Activated naive CD4-positive, alpha-beta T cell treated with anti-CD3 and anti-CD28 coated beads, Interleukin-2, amount 10 ng/mL, durations not matched to agents 7 days and 5 days (primary cell): ENCODE data around the gene RBM7.

ENCODE experiments used
- CTCF ChIA-PET: fragments of 350-600 bp; sonication (Branson Sonifier 250); formaldehyde crosslinking; loops from one replicate; lab custom pipeline; 2021; ENCODE audit warnings: antibody characterized with exemption; lab: Charles Lee
- DNase-seq: peaks from one replicate; pipeline ENCODE4 v3.0.0-alpha.2; 2020
- H3K27ac Mint-ChIP-seq: one replicate; pipeline ENCODE4 v1.8.0; 2021; ENCODE audit warnings: mild to moderate bottlenecking, moderate library complexity, mixed read lengths
- H3K27me3 Mint-ChIP-seq: one replicate; pipeline ENCODE4 v1.8.0; 2021; ENCODE audit warnings: mild to moderate bottlenecking, mixed read lengths
- H3K36me3 Mint-ChIP-seq: one replicate; pipeline ENCODE4 v1.8.0; 2021; ENCODE audit warnings: mixed read lengths
- H3K4me1 Mint-ChIP-seq: one replicate; pipeline ENCODE4 v1.8.0; 2021; ENCODE audit warnings: mixed read lengths
- H3K4me3 Mint-ChIP-seq: one replicate; pipeline ENCODE4 v1.8.0; 2021; ENCODE audit warnings: mild to moderate bottlenecking, moderate library complexity, mixed read lengths
- H3K9me3 Mint-ChIP-seq: one replicate; pipeline ENCODE4 v1.8.0; 2021; ENCODE audit warnings: mixed read lengths

The RBM7 gene

DNA sequence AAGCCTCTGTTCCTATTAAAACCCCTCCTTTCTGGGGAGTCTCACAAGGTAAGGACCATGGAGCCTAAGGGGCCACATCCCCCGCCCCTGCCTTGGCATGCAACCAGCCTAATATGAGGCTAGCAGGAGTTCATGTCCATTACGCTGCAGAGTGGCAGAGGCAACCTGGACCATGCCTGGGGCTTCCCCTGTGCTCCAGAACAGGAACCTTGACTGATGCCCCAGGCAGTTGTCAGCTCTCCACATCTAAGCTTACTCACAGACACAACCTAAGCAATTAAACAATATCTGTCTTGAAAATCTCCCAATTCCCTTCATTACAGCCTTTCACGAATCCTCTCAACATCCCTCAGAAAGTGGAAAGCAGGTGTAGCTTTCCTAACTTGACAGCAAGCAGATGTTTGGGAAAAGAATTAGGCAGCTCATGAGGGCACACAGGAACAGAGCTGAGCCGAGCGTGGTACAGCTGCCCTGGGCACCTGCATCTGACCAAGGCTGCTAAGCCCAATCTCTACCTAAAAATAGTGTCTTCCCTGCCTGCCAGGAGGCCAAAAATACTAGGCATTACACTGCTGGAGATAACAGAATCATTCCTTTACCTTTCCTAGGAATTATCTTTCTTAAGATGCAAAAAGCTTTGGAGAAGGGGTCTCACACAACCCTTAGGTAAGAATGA is 20.9 kb upstream of the RBM7 start:
- H3K4me1 Mint-ChIP-seq = peaks cover 5% of the 10 kb centered on the region
- H3K9me3 Mint-ChIP-seq = no peaks in the 10 kb centered on the region
- H3K27me3 Mint-ChIP-seq = no peaks in the 10 kb centered on the region
- no peaks in the 10 kb centered on the region for H3K36me3 Mint-ChIP-seq
- no peak overlapping the region for H3K4me3 Mint-ChIP-seq
- H3K27ac Mint-ChIP-seq = no peak overlapping the region
- CTCF ChIA-PET = interaction anchor here (1.6 to 1.7 kb wide), 2 partner anchors 16 to 39 kb away, joined by 3 read pairs; no protein-coding TSS in a partner anchor
- no peak for DNase-seq

- CTCF ChIA-PET = no interaction called here
- Mint-ChIP-seq H3K27me3 (no peaks in the 10 kb centered on the region), H3K9me3 (no peaks in the 10 kb centered on the region), H3K4me1 (peaks cover 5% of the 10 kb centered on the region), H3K36me3 (no peaks in the 10 kb centered on the region), H3K27ac (no peak overlapping the region), H3K4me3 (no peak overlapping the region)
- no peak for DNase-seq
Observed at GRCh38 chr11:114382509-114382908, 18.0 kb upstream of the RBM7 start.

- no peak for DNase-seq
- Mint-ChIP-seq H3K9me3 (no peaks in the 10 kb centered on the region), H3K27ac (no peak overlapping the region), H3K4me3 (no peak overlapping the region), H3K36me3 (no peaks in the 10 kb centered on the region), H3K27me3 (no peaks in the 10 kb centered on the region), H3K4me1 (peaks cover 5% of the 10 kb centered on the region)
- CTCF ChIA-PET = no interaction called here
Observed at GRCh38 chr11:114384487-114384886, 16.0 kb upstream of the RBM7 start.

DNA sequence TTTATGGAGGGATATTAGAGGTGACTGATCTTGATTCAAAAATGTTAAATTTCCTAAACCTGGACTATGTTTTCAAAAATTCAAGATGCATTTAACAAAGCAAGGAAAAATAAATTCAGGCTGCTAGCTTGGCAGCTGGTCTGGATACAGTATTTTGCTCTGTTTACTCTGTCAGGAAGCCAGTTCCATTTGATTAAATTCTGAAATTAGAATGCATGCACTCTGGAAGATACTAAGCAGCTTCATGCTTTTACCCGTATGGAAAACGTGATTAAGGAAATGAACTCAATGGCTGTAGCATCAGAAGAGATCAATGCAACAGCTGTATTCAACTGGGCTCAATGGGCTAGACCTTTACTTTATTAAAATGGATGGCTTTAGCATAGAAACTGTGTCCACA is 14.3 kb upstream of the RBM7 start:
- Mint-ChIP-seq H3K9me3 (no peaks in the 10 kb centered on the region), H3K36me3 (no peaks in the 10 kb centered on the region), H3K4me3 (no peak overlapping the region), H3K27ac (no peak overlapping the region), H3K4me1 (no peaks in the 10 kb centered on the region), H3K27me3 (no peaks in the 10 kb centered on the region)
- CTCF ChIA-PET = interaction anchor here (0.8 kb wide), 1 partner anchor 45 kb away, joined by 3 read pairs; no protein-coding TSS in a partner anchor
- no peak for DNase-seq

DNA sequence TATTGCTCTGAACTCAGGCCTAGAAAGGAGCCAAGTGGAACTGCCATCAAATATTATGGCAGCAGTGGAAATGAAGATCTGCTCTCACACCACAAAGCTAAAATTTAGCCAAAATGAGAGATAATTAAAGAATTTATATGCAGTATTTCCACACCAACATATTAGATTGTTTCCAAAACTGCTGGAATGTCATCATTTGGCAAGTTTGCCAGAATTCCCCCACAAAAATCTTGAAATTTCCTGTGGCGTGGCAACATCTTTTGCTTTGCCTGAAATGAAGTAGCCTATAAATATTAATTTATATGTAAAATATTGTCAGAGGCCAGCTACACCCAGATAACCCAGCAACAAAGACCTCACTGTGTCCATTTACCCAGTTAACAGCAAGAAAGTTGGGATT is 13.9 kb upstream of the RBM7 start:
- DNase-seq = no peak
- no peaks in the 10 kb centered on the region for H3K4me1 Mint-ChIP-seq
- no peaks in the 10 kb centered on the region for H3K36me3 Mint-ChIP-seq
- no peaks in the 10 kb centered on the region for H3K27me3 Mint-ChIP-seq
- CTCF ChIA-PET = interaction anchor here (0.8 kb wide), 1 partner anchor 46 kb away, joined by 3 read pairs; no protein-coding TSS in a partner anchor
- H3K4me3 Mint-ChIP-seq = no peak overlapping the region
- no peak overlapping the region for H3K27ac Mint-ChIP-seq
- H3K9me3 Mint-ChIP-seq = no peaks in the 10 kb centered on the region

- Mint-ChIP-seq H3K4me1 (peaks cover 3% of the 10 kb centered on the region), H3K4me3 (no peak overlapping the region), H3K27ac (no peak overlapping the region), H3K36me3 (peaks cover 5% of the 10 kb centered on the region), H3K9me3 (no peaks in the 10 kb centered on the region), H3K27me3 (peaks cover 14% of the 10 kb centered on the region)
- CTCF ChIA-PET = interaction anchor here (0.7 to 1.4 kb wide), 2 partner anchors 53 to 222 kb away, joined by 3 read pairs; no protein-coding TSS in a partner anchor
- no peak for DNase-seq
Observed at GRCh38 chr11:114392735-114393667, 7.5 kb upstream of the RBM7 start.

GRCh38 chr11:114395736-114396135 is 4.7 kb upstream of the RBM7 start:
- DNase-seq = no peak
- Mint-ChIP-seq H3K4me3 (no peak overlapping the region), H3K27me3 (peaks cover 18% of the 10 kb centered on the region), H3K36me3 (peaks cover 15% of the 10 kb centered on the region), H3K9me3 (no peaks in the 10 kb centered on the region), H3K4me1 (peaks cover 16% of the 10 kb centered on the region), H3K27ac (no peak overlapping the region)
- CTCF ChIA-PET = interaction anchor here (0.9 to 1.9 kb wide), 3 partner anchors 16 to 55 kb away, joined by 3 to 8 read pairs (median 3); no protein-coding TSS in a partner anchor

GRCh38 chr11:114396916-114397315 is 3.5 kb upstream of the RBM7 start:
- DNase-seq = no peak
- Mint-ChIP-seq H3K27ac (no peak overlapping the region), H3K36me3 (peaks cover 18% of the 10 kb centered on the region), H3K4me3 (no peak overlapping the region), H3K9me3 (no peaks in the 10 kb centered on the region), H3K4me1 (peaks cover 17% of the 10 kb centered on the region), H3K27me3 (peaks cover 18% of the 10 kb centered on the region)
- CTCF ChIA-PET = no interaction called here

DNA sequence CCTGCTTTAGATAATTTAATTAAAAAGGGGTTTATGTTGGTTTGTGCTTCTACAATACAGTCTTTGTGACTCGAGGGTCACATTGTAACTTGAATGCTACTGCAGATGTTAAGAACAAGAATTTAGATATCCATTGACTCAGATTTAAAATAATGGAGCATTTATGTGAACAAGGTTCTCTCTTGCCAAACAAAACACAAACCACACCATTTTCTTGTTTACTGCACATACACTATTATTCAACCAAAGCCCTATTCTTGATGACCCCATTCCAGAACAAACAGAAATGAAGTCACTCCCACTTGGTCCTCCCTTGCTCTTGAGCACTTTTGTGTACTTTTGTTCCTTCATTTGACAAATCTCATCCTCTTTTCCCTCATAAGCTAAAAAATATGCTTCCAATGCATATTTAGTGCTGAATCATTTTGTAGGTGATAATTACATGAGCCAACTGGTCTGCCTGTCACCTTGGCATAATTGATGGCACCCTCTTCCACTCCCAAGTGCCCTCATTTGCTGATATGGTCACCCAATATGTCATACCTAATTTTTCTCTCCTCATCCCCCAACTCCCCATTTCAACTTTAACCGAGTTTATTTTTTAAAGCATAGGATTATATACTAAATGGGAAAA is 3.0 kb upstream of the RBM7 start:
- peaks cover 13% of the 10 kb centered on the region for H3K27me3 Mint-ChIP-seq
- CTCF ChIA-PET = interaction anchor here (1.3 kb wide), 1 partner anchor 57 kb away, joined by 3 read pairs; no protein-coding TSS in a partner anchor
- peaks cover 20% of the 10 kb centered on the region for H3K36me3 Mint-ChIP-seq
- H3K27ac Mint-ChIP-seq = no peak overlapping the region
- no peak for DNase-seq
- H3K4me3 Mint-ChIP-seq = no peak overlapping the region
- no peaks in the 10 kb centered on the region for H3K9me3 Mint-ChIP-seq
- H3K4me1 Mint-ChIP-seq = peaks cover 20% of the 10 kb centered on the region

- Mint-ChIP-seq H3K9me3 (no peaks in the 10 kb centered on the region), H3K4me1 (peaks cover 26% of the 10 kb centered on the region), H3K27ac (peak overlapping the region; percentile 98), H3K4me3 (peak overlapping the region; percentile 96), H3K36me3 (peaks cover 26% of the 10 kb centered on the region), H3K27me3 (peaks cover 10% of the 10 kb centered on the region)
- no peak for DNase-seq
- CTCF ChIA-PET = interaction anchor here (1.3 kb wide), 1 partner anchor 58 kb away, joined by 3 read pairs; no protein-coding TSS in a partner anchor
Observed at GRCh38 chr11:114398303-114398920, 2.1 kb upstream of the RBM7 start.

DNA sequence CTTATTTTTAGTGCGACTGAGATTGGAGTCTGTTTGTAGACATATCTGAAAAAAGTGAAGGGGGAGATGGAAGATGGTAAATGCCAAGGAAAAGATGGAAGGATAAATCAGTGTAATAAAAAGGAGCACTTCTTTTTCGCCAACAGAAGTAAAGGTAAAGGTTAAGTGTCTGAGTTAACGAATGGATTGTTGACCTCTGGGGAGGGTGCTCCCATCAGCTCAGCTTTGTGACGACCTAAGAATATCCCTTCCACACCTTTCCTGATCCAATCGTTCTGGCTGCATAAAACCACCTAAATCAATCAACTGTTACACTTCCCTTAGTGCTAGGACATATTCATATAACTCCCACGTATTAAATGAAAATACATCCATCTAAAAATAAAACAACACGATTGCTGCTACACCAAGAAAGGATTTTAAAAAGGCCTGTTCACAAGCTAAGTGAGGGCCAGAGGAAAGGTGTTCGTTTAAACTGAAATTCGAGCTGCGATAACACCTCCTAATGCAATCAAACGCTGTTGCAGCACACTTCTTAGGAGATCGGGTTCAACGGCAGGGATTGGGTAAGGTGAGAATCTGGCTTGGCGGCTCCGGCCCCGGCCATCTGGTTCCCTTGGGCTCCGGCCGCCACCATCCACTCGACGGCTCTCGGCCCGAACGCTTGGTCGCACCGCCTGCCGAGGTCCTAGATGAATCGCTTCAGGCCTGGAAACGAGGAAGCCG is 813 bp upstream of the RBM7 start:
- no peak for DNase-seq
- peaks cover 34% of the 10 kb centered on the region for H3K4me1 Mint-ChIP-seq
- no peaks in the 10 kb centered on the region for H3K9me3 Mint-ChIP-seq
- H3K27ac Mint-ChIP-seq = peak overlapping the region; percentile 98
- CTCF ChIA-PET = no interaction called here
- peaks cover 31% of the 10 kb centered on the region for H3K36me3 Mint-ChIP-seq
- peak overlapping the region; percentile 96 for H3K4me3 Mint-ChIP-seq
- peaks cover 4% of the 10 kb centered on the region for H3K27me3 Mint-ChIP-seq

GRCh38 chr11:114400915-114401223 is 403 bp downstream of the RBM7 start:
- CTCF ChIA-PET = no interaction called here
- Mint-ChIP-seq H3K4me3 (peak overlapping the region; percentile 96), H3K4me1 (peaks cover 43% of the 10 kb centered on the region), H3K27me3 (peaks cover 4% of the 10 kb centered on the region), H3K36me3 (peaks cover 43% of the 10 kb centered on the region), H3K9me3 (no peaks in the 10 kb centered on the region), H3K27ac (peak overlapping the region; percentile 98)
- DNase-seq = no peak

DNA sequence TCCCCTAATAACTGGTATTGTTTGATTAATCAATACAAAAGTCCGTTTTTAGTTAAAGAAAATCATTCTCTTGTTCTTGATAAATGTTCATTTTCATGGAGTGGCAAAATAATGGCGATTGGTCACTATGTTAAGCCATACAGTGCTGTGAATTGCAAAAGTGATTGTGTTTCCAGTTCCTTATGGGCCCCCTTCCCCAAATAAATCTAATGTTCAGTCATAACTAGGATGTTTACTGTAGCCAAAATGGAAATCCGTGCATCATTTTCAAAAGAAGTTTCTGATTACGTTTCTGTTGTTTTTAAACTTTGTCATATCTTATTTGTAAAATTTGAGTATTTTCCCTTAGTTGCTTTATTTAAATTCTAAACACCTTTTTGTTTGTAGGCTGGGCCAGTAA is 845 bp downstream of the RBM7 start:
- H3K4me3 Mint-ChIP-seq = peak overlapping the region; percentile 96
- peaks cover 4% of the 10 kb centered on the region for H3K27me3 Mint-ChIP-seq
- peaks cover 46% of the 10 kb centered on the region for H3K4me1 Mint-ChIP-seq
- no peaks in the 10 kb centered on the region for H3K9me3 Mint-ChIP-seq
- H3K36me3 Mint-ChIP-seq = peaks cover 47% of the 10 kb centered on the region
- no peak for DNase-seq
- CTCF ChIA-PET = no interaction called here
- H3K27ac Mint-ChIP-seq = peak overlapping the region; percentile 98
